A673 (cell line): ENCODE data around the gene MPP4. TPM values are rescaled to one million over a fixed set of nuclear protein-coding genes. Genes with fewer than 3 reads are reported as not detected.

Source experiments
- BruUV-seq: library from RNA; stranded (reverse); fragments of 400-500 nt; replicated peaks from 2 replicates; lab custom pipeline; 2021; lab: Mats Ljungman, UMichigan
- CTCF ChIA-PET: fragments of 300-600 bp; sonication (Branson Sonifier 250); formaldehyde crosslinking; loops from one replicate; lab custom pipeline; 2022; ENCODE audit warnings: antibody characterized with exemption; lab: Charles Lee
- POLR2A ChIA-PET: fragments of 300-600 bp; sonication (Branson Sonifier 250); formaldehyde crosslinking; loops from one replicate; lab custom pipeline; 2022; ENCODE audit warnings: antibody characterized with exemption; ENCODE audit not compliant: low non-redundant PET; lab: Charles Lee
- DNase-seq: peaks from one replicate; pipeline ENCODE4 v3.0.0-alpha.2; 2015; ENCODE audit warnings: low spot score
- H3K27ac ChIP-seq: fragments of 200-600 bp; sonication (generic); 2 replicates; pipeline ENCODE4 v1.5.1; 2016; ENCODE audit warnings: mixed run types, low read depth, mild to moderate bottlenecking, mixed read lengths, antibody characterized with exemption, low read length; ENCODE audit not compliant: poor library complexity, severe bottlenecking
- H3K27me3 ChIP-seq: fragments of 200-600 bp; sonication (generic); replicated peaks from 2 replicates; pipeline ENCODE4 v1.6.1; 2017; ENCODE audit warnings: mixed run types, low read depth, mild to moderate bottlenecking, mixed read lengths, antibody characterized with exemption, low read length; ENCODE audit not compliant: insufficient read depth, poor library complexity
- H3K36me3 ChIP-seq: fragments of 200-600 bp; sonication (generic); 2 replicates; pipeline ENCODE4 v1.6.1; 2016; ENCODE audit warnings: mixed run types, mild to moderate bottlenecking, mixed read lengths, antibody characterized with exemption, low read length; ENCODE audit not compliant: insufficient read depth, poor library complexity, severe bottlenecking
- H3K4me1 ChIP-seq: fragments of 200-600 bp; sonication (generic); 2 replicates; pipeline ENCODE4 v1.6.1; 2017; ENCODE audit warnings: mixed run types, mild to moderate bottlenecking, mixed read lengths, antibody characterized with exemption, low read length; ENCODE audit not compliant: insufficient read depth, poor library complexity, severe bottlenecking
- H3K4me3 ChIP-seq: fragments of 200-600 bp; sonication (generic); 2 replicates; pipeline ENCODE4 v1.5.1; 2016; ENCODE audit warnings: low read depth, mixed run types, mild to moderate bottlenecking, mixed read lengths, low read length; ENCODE audit not compliant: poor library complexity, severe bottlenecking
- H3K9me3 ChIP-seq: fragments of 200-600 bp; sonication (generic); 2 replicates; pipeline ENCODE4 v1.6.1; 2016; ENCODE audit warnings: mixed run types, low read depth, mild to moderate bottlenecking, mixed read lengths, antibody characterized with exemption, low read length; ENCODE audit not compliant: poor library complexity, severe bottlenecking
- EZH2 ChIP-seq: fragments of 200-600 bp; sonication (generic); IDR thresholded peaks from 2 replicates; pipeline ENCODE4 v1.6.1; 2017; ENCODE audit warnings: borderline replicate concordance, low read depth, mild to moderate bottlenecking, mixed read lengths, antibody characterized with exemption, low read length; ENCODE audit not compliant: poor library complexity, severe bottlenecking
- intact Hi-C: fragments of 100-400 bp; cut with micrococcal nuclease; formaldehyde crosslinking; loops from one replicate; pipeline ENCODE4 v1.10.0; 2022; ENCODE audit not compliant: unreplicated experiment
- total RNA-seq: library from RNA; stranded (reverse); gene quantifications from 2 replicates; pipeline ENCODE4 v1.2.3, GENCODE V29; 2021
- TF ChIP-seq, protein P1 (sequence below): fragments of 300-800, 200-600 bp; sonication (generic); conservative IDR thresholded peaks from 2 replicates; pipeline ENCODE4 v1.5.1; 2017; ENCODE audit warnings: low read depth, mild to moderate bottlenecking, antibody characterized with exemption, low read length, moderate library complexity, mixed read lengths

Gene MPP4
- total RNA-seq, 1 experiment from 2014 or later, result 1.6 TPM

DNA sequence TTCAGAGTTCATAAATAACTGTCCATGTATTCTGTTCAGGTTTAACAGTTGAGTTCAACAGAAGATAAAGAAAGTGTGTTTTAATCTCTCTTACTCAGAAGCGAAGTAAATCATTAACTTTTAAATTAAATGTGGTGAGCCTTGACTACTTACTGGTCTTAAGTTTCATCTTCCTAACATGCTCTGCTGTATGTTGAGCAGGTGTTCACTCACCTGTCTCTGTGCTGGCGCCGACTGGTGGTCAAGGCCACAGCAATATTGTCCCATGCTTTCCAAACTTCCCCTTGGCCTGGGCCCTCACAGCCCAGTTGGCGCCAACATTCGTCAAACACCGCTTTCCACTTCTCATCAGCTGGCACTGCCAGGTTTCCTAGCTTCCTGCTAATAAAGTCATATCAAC lies 17.0 kb upstream of the MPP4 start:
- TF ChIP-seq EZH2, result no peak
- TF ChIP-seq, protein P1, sequence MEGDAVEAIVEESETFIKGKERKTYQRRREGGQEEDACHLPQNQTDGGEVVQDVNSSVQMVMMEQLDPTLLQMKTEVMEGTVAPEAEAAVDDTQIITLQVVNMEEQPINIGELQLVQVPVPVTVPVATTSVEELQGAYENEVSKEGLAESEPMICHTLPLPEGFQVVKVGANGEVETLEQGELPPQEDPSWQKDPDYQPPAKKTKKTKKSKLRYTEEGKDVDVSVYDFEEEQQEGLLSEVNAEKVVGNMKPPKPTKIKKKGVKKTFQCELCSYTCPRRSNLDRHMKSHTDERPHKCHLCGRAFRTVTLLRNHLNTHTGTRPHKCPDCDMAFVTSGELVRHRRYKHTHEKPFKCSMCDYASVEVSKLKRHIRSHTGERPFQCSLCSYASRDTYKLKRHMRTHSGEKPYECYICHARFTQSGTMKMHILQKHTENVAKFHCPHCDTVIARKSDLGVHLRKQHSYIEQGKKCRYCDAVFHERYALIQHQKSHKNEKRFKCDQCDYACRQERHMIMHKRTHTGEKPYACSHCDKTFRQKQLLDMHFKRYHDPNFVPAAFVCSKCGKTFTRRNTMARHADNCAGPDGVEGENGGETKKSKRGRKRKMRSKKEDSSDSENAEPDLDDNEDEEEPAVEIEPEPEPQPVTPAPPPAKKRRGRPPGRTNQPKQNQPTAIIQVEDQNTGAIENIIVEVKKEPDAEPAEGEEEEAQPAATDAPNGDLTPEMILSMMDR, result no peak
- no TSS peak for BruUV-seq
- ChIA-PET CTCF (no interaction called here), POLR2A (no interaction called here)
- H3K4me1 ChIP-seq, result peaks cover 8% of the 10 kb centered on the region
- no peaks in the 10 kb centered on the region for H3K9me3 ChIP-seq
- no peak overlapping the region for H3K27ac ChIP-seq
- DNase-seq, result no peak
- H3K4me3 ChIP-seq, result no peak overlapping the region
- intact Hi-C loops, result no loop called here
- H3K27me3 ChIP-seq, result no peaks in the 10 kb centered on the region
- H3K36me3 ChIP-seq, result peaks cover 47% of the 10 kb centered on the region

DNA sequence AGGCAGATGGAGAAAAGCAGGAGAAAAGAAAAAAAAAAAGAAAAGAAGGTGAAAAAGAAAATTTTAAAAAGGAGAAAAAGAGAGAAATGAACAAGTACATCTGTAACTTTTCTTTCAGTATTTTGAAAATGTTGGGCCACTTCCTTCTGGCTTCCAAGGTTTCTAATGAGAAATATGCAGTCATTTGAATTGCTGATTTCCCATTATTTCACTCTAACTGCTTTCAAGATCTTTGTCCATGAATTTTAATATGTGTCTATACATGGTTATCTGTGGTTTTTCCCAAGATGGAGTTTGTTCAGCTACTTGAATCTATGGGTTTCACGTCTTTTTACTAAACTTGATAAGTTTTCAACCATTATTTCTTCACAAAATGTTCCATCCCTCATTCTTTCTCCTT lies 14.3 kb upstream of the MPP4 start:
- Histone ChIP-seq H3K4me1 (peaks cover 31% of the 10 kb centered on the region), H3K9me3 (no peaks in the 10 kb centered on the region), H3K27me3 (no peaks in the 10 kb centered on the region), H3K36me3 (peaks cover 47% of the 10 kb centered on the region), H3K4me3 (no peak overlapping the region), H3K27ac (peak overlapping the region; percentile 53)
- ChIA-PET POLR2A (no interaction called here), CTCF (no interaction called here)
- TF ChIP-seq EZH2, result no peak
- intact Hi-C loops, result no loop called here
- DNase-seq, result no peak
- BruUV-seq, result no TSS peak

DNA sequence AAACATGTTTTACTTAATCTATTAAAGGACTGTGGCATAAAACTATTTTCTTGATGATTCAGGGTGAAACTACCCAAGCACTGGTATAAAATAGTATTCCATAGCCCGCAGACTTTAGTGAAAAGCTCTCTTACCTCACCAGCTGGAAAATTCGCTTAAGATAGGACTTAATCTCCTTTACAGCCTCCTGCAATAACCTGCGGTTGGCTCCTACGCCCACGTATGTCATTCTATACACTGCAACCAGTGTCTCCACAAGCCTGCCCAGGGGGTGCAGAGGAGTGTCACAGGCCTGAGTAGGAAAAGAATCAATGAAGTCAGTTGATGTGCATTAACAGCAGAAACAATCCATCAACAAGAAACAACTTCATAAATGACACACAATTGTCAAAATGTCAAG lies 11.3 kb upstream of the MPP4 start:
- peak; percentile 65 for DNase-seq
- no TSS peak for BruUV-seq
- no peaks in the 10 kb centered on the region for H3K9me3 ChIP-seq
- CTCF ChIA-PET, result no interaction called here
- intact Hi-C loops, result no loop called here
- POLR2A ChIA-PET, result no interaction called here
- H3K27me3 ChIP-seq, result no peaks in the 10 kb centered on the region
- peaks cover 35% of the 10 kb centered on the region for H3K36me3 ChIP-seq
- H3K4me1 ChIP-seq, result peaks cover 43% of the 10 kb centered on the region
- no peak overlapping the region for H3K4me3 ChIP-seq
- TF ChIP-seq EZH2, result no peak
- TF ChIP-seq, protein P1, result no peak
- H3K27ac ChIP-seq, result no peak overlapping the region

DNA sequence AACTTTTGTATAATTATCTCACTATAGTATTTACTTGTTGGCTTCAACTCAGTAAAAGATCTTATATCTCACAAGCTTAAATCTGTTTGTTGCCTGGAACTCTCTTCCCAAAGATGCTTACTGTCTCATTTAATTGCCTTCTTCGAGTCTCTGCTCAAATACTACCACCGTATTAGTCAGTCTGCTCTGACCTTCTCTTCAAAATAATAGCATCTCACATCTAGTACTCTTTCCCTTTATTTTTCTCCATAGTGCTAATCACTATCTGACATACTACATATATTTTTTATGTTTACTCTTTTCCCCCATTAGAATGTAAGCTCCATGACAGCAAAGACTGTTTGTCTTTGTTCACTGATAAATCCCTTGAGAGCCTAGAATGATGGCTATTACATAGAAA lies 10.6 kb upstream of the MPP4 start:
- ChIA-PET CTCF (no interaction called here), POLR2A (no interaction called here)
- Histone ChIP-seq H3K27me3 (no peaks in the 10 kb centered on the region), H3K4me1 (peaks cover 43% of the 10 kb centered on the region), H3K36me3 (peaks cover 35% of the 10 kb centered on the region), H3K4me3 (no peak overlapping the region), H3K27ac (no peak overlapping the region), H3K9me3 (no peaks in the 10 kb centered on the region)
- intact Hi-C loops, result no loop called here
- DNase-seq, result no peak
- no TSS peak for BruUV-seq
- no peak for TF ChIP-seq EZH2
- TF ChIP-seq, protein P1, result no peak
